Suppressor macrophage (primary cell): Measurements from ENCODE around the gene TCFL5.

ENCODE experiments used
- DNase-seq, 4 experiments: peaks; one replicate each; pipeline ENCODE4 v3.0.0-alpha.2; 2020 to 2022
- total RNA-seq, 17 experiments: gene quantifications; one replicate each; lab custom pipeline; 2026; ENCODE audit warnings: mixed read lengths in 6 of 17, inconsistent platforms in 3 of 17; lab: John Stamatoyannopoulos, UW

Gene TCFL5
- total RNA-seq: 0.90 to 7.1 (median 5.1) reads per million in 17 experiments

GRCh38 chr20:62861726-62862336 is at the start of gene TCFL5:
TSS of gene TCFL5 (minus strand) at chr20:62861822. CDS start at chr20:62861670, 152 bp downstream.
- peak; percentile 89 to 98 (median 94) for DNase-seq

GRCh38 chr20:62910777-62911497 is 49.3 kb upstream of the TCFL5 start:
- DNase-seq: no peak

GRCh38 chr20:62910217-62910766 is 48.7 kb upstream of the TCFL5 start:
- no peak for DNase-seq

- DNase-seq: no peak
Measured at GRCh38 chr20:62908971-62909791, 47.6 kb upstream of the TCFL5 start.

GRCh38 chr20:62907384-62908317 is 46.0 kb upstream of the TCFL5 start:
- DNase-seq: peak in 3 of 4 experiments; percentile 21 to 37 (median 24)

GRCh38 chr20:62906647-62907375 is 45.2 kb upstream of the TCFL5 start:
- DNase-seq: no peak

GRCh38 chr20:62906209-62906608 is 44.6 kb upstream of the TCFL5 start:
- no peak for DNase-seq

GRCh38 chr20:62905536-62906117 is 44.0 kb upstream of the TCFL5 start:
- no peak for DNase-seq

GRCh38 chr20:62902926-62903615 is 41.4 kb upstream of the TCFL5 start:
- DNase-seq: no peak

- no peak for DNase-seq
Measured at GRCh38 chr20:62901891-62902290, 40.3 kb upstream of the TCFL5 start.

- peak in 2 of 4 experiments; percentile 39 to 40 for DNase-seq
Measured at GRCh38 chr20:62900692-62901584, 39.3 kb upstream of the TCFL5 start.

GRCh38 chr20:62900052-62900691 is 38.5 kb upstream of the TCFL5 start:
- DNase-seq: peak; percentile 71 to 82 (median 76)

GRCh38 chr20:62899633-62900051 is 38.0 kb upstream of the TCFL5 start:
- DNase-seq: no peak

GRCh38 chr20:62898970-62899632 is 37.5 kb upstream of the TCFL5 start:
- no peak for DNase-seq

- DNase-seq: no peak
Measured at GRCh38 chr20:62898093-62898964, 36.7 kb upstream of the TCFL5 start.

- DNase-seq: no peak
Measured at GRCh38 chr20:62897666-62898065, 36.0 kb upstream of the TCFL5 start.

GRCh38 chr20:62896526-62896925 is 34.9 kb upstream of the TCFL5 start:
- no peak for DNase-seq
